H1 (cell line): ENCODE measurements around the gene OSBPL5. TPM values are rescaled to one million over a fixed set of nuclear protein-coding genes. Genes with fewer than 3 reads are reported as not detected.
A peak's percentile ranks its signal among the peaks of the same experiment; 100 is the strongest.

Experiments
- CTCF ChIA-PET: fragments of 300-600 bp; sonication (Branson Sonifier 250); formaldehyde crosslinking; loops from one replicate; lab custom pipeline; 2021; ENCODE audit not compliant: partially characterized antibody; lab: Charles Lee
- POLR2A ChIA-PET: fragments of 300-600 bp; sonication (Branson Sonifier 250); formaldehyde crosslinking; loops from one replicate; lab custom pipeline; 2021; ENCODE audit warnings: inconsistent platforms; ENCODE audit not compliant: partially characterized antibody; lab: Charles Lee
- DNase-seq, 2 experiments: peaks; one replicate each; pipeline versions ENCODE4 v3.0.0 to v3.0.0-alpha.2; 2010 to 2022; ENCODE audit warnings: low spot score in 2 of 2, low read depth in 1 of 2, mixed read lengths in 1 of 2
- FAIRE-seq: peaks from 2 replicates; lab custom pipeline; 2011; peaks lifted over from hg19 to GRCh38; lab: Jason Lieb, UNC
- H2AFZ ChIP-seq: 2 replicates; pipeline ENCODE4 v1.8.1; 2012; ENCODE audit warnings: low read length, inconsistent platforms
- H2AK5ac ChIP-seq: 2 replicates; pipeline ENCODE4 v1.6.1; 2013; ENCODE audit warnings: low read depth, low read length
- H2BK120ac ChIP-seq: replicated peaks from 2 replicates; pipeline ENCODE3; 2013; ENCODE audit warnings: low read depth, low read length, inconsistent platforms
- H2BK12ac ChIP-seq: 2 replicates; pipeline ENCODE4 v1.6.1; 2013; ENCODE audit warnings: low read depth, low read length
- H2BK15ac ChIP-seq: 2 replicates; pipeline ENCODE4 v1.6.1; 2013; ENCODE audit warnings: low read length
- H2BK20ac ChIP-seq: 2 replicates; pipeline ENCODE4 v1.6.1; 2013; ENCODE audit warnings: low read length
- H2BK5ac ChIP-seq: 2 replicates; pipeline ENCODE4 v1.6.1; 2013; ENCODE audit warnings: low read depth, low read length
- H3K14ac ChIP-seq: 2 replicates; pipeline ENCODE4 v1.6.1; 2013; ENCODE audit warnings: inconsistent platforms; ENCODE audit not compliant: insufficient read length
- H3K18ac ChIP-seq: 2 replicates; pipeline ENCODE4 v1.6.1; 2013; ENCODE audit warnings: low read length; ENCODE audit errors: extremely low read depth
- H3K23ac ChIP-seq: 2 replicates; pipeline ENCODE4 v1.6.1; 2013; ENCODE audit warnings: inconsistent platforms; ENCODE audit not compliant: insufficient read length
- H3K23me2 ChIP-seq: 2 replicates; pipeline ENCODE4 v1.6.1; 2013; ENCODE audit warnings: low read depth, low read length
- H3K27ac ChIP-seq: 2 replicates; pipeline ENCODE4 v1.6.1; 2011; ENCODE audit warnings: low read depth, low read length, inconsistent platforms
- H3K27me3 ChIP-seq, 4 experiments: replicated peaks in 1 of 4; 1 replicate in 1 of 4; 2 replicates in 3 of 4; pipeline versions ENCODE4 v1.6.1 to v1.8.1; 2011 to 2013; ENCODE audit warnings: low read length in 3 of 4, mild to moderate bottlenecking in 3 of 4, inconsistent platforms in 2 of 4, mixed read lengths in 2 of 4, moderate library complexity in 1 of 4; ENCODE audit not compliant: control insufficient read depth in 3 of 4, insufficient read depth in 3 of 4; ENCODE audit errors: extremely low read depth in 1 of 4
- H3K36me3 ChIP-seq, 4 experiments: 2 replicates each; pipeline versions ENCODE4 v1.6.1 to v1.8.1; 2011 to 2013; ENCODE audit warnings: mild to moderate bottlenecking in 4 of 4, low read length in 3 of 4, moderate library complexity in 2 of 4, control low read depth in 1 of 4, inconsistent platforms in 1 of 4; ENCODE audit not compliant: insufficient read depth in 4 of 4, control insufficient read depth in 2 of 4
- H3K4ac ChIP-seq: replicated peaks from 2 replicates; pipeline ENCODE3; 2013; ENCODE audit warnings: low read length, low read depth, mixed read lengths, inconsistent platforms; ENCODE audit not compliant: insufficient read length
- H3K4me1 ChIP-seq, 4 experiments: replicated peaks in 1 of 4; 1 replicate in 1 of 4; 2 replicates in 3 of 4; pipeline versions ENCODE4 v1.6.1 to v1.8.1; 2011 to 2013; ENCODE audit warnings: low read length in 3 of 4, inconsistent platforms in 2 of 4, mixed read lengths in 1 of 4; ENCODE audit not compliant: insufficient read depth in 4 of 4, control insufficient read depth in 3 of 4
- H3K4me2 ChIP-seq, 2 experiments: 2 replicates each; pipeline versions ENCODE4 v1.6.1 to v1.8.1; 2011 to 2013; ENCODE audit warnings: low read depth in 2 of 2, low read length in 2 of 2, control low read depth in 1 of 2, inconsistent platforms in 1 of 2, mild to moderate bottlenecking in 1 of 2; ENCODE audit not compliant: insufficient read depth in 1 of 2
- H3K4me3 ChIP-seq, 4 experiments: fragments of 200-600, 300-600 bp in 1 of 4; sonication (generic), shearing (Covaris generic), sonication (Bioruptor Twin) in 1 of 4; 2 replicates each; pipeline versions ENCODE4 v1.5.1 to v1.8.1; 2011 to 2016; ENCODE audit warnings: low read length in 4 of 4, low read depth in 3 of 4, control low read depth in 2 of 4, inconsistent platforms in 2 of 4, mild to moderate bottlenecking in 2 of 4, mixed read lengths in 1 of 4, moderate library complexity in 1 of 4; ENCODE audit not compliant: insufficient read depth in 2 of 4; ENCODE audit errors: extremely low read depth in 1 of 4
- H3K56ac ChIP-seq: replicated peaks from 2 replicates; pipeline ENCODE3; 2013; ENCODE audit warnings: low read depth, mild to moderate bottlenecking, mixed read lengths, low read length, inconsistent platforms; ENCODE audit not compliant: insufficient read length
- H3K79me1 ChIP-seq: 2 replicates; pipeline ENCODE4 v1.6.1; 2013; ENCODE audit warnings: low read depth, low read length, control low read depth
- H3K79me2 ChIP-seq, 2 experiments: 2 replicates each; pipeline versions ENCODE4 v1.6.1 to v1.8.1; 2012 to 2013; ENCODE audit warnings: low read length in 2 of 2, mild to moderate bottlenecking in 2 of 2, inconsistent platforms in 1 of 2; ENCODE audit not compliant: insufficient read depth in 2 of 2, control insufficient read depth in 1 of 2
- H3K9ac ChIP-seq, 4 experiments: replicated peaks in 1 of 4; 1 replicate in 1 of 4; 2 replicates in 3 of 4; pipeline versions ENCODE4 v1.6.1 to v1.8.1; 2011 to 2013; ENCODE audit warnings: low read depth in 3 of 4, low read length in 3 of 4, control low read depth in 2 of 4, mild to moderate bottlenecking in 2 of 4, moderate library complexity in 2 of 4, inconsistent platforms in 1 of 4; ENCODE audit errors: extremely low read depth in 1 of 4
- H3K9me3 ChIP-seq, 2 experiments: 2 replicates each; pipeline versions ENCODE4 v1.6.1 to v1.8.1; 2012 to 2013; ENCODE audit warnings: mild to moderate bottlenecking in 2 of 2, moderate library complexity in 2 of 2, control low read depth in 1 of 2, inconsistent platforms in 1 of 2, low read depth in 1 of 2, low read length in 1 of 2, mixed read lengths in 1 of 2; ENCODE audit not compliant: insufficient read depth in 2 of 2
- H4K20me1 ChIP-seq, 2 experiments: replicated peaks in 1 of 2; 2 replicates each; pipeline versions ENCODE3 to v1.8.1; 2011 to 2013; ENCODE audit warnings: inconsistent platforms in 2 of 2, low read length in 2 of 2, mild to moderate bottlenecking in 1 of 2; ENCODE audit not compliant: insufficient read depth in 2 of 2, control insufficient read depth in 1 of 2
- H4K5ac ChIP-seq: 2 replicates; pipeline ENCODE4 v1.6.1; 2013; ENCODE audit warnings: low read length, low read depth, mixed read lengths, inconsistent platforms; ENCODE audit not compliant: insufficient read length
- H4K8ac ChIP-seq: 2 replicates; pipeline ENCODE4 v1.8.0; 2013; ENCODE audit warnings: mild to moderate bottlenecking, moderate library complexity, low read length, inconsistent platforms; ENCODE audit not compliant: insufficient read depth; ENCODE audit errors: extremely low read depth
- H4K91ac ChIP-seq: replicated peaks from 2 replicates; pipeline ENCODE3; 2013; ENCODE audit warnings: low read length, mixed read lengths, inconsistent platforms; ENCODE audit not compliant: insufficient read length
- ASH2L ChIP-seq: fragments of 200-600, 300-600 bp; sonication (generic); IDR thresholded peaks from one replicate; pipeline ENCODE4 v1.7.1; 2017; ENCODE audit warnings: low read length
- BACH1 ChIP-seq: IDR thresholded peaks from 2 replicates; pipeline ENCODE4 v1.6.1; 2012; ENCODE audit warnings: low read length, improper control_type of control experiment
- BRCA1 ChIP-seq: IDR thresholded peaks from 2 replicates; pipeline ENCODE4 v1.6.1; 2012; ENCODE audit warnings: low read depth, low read length, improper control_type of control experiment
- EP300 ChIP-seq, 2 experiments: IDR thresholded peaks; 1 replicate in 1 of 2; 2 replicates in 1 of 2; pipeline ENCODE4 v1.6.1; 2011 to 2012; ENCODE audit warnings: low read depth in 2 of 2, low read length in 2 of 2, mild to moderate bottlenecking in 2 of 2, borderline replicate concordance in 1 of 2, inconsistent platforms in 1 of 2, moderate library complexity in 1 of 2
- EZH2 ChIP-seq: fragments of 200-600 bp; sonication (generic); IDR thresholded peaks from 2 replicates; pipeline ENCODE4 v1.7.1; 2012; ENCODE audit warnings: low read depth, mild to moderate bottlenecking, moderate library complexity, low read length, inconsistent platforms; ENCODE audit not compliant: severe bottlenecking
- MAFK ChIP-seq: IDR thresholded peaks from 2 replicates; pipeline ENCODE4 v1.6.1; 2012; ENCODE audit warnings: low read depth, mild to moderate bottlenecking, improper control_type of control experiment, low read length
- MAX ChIP-seq: IDR thresholded peaks from 2 replicates; pipeline ENCODE4 v1.6.1; 2012; ENCODE audit warnings: inconsistent platforms
- SAP30 ChIP-seq: fragments of 300-600 bp; sonication (generic); IDR thresholded peaks from 2 replicates; pipeline ENCODE4 v1.7.1; 2012; ENCODE audit warnings: low read length, moderate library complexity, mild to moderate bottlenecking, inconsistent platforms; ENCODE audit not compliant: insufficient read depth, insufficient replicate concordance
- TAF1 ChIP-seq: IDR thresholded peaks from 2 replicates; pipeline ENCODE4 v1.6.1; 2011; ENCODE audit warnings: mild to moderate bottlenecking, low read depth, low read length
- TAF7 ChIP-seq: optimal IDR thresholded peaks from 2 replicates; pipeline ENCODE3; 2011; ENCODE audit warnings: low read depth, mild to moderate bottlenecking, inconsistent platforms, low read length, moderate library complexity, borderline replicate concordance
- WGBS, 2 experiments: shearing (Covaris generic) in 1 of 2; methylation state at CpG; one replicate each; pipeline versions ENCODE4 v1.1.6 to v1.1.7; 2013 to 2015; ENCODE audit warnings: low lambda C conversion rate in 2 of 2, mixed read lengths in 2 of 2, inconsistent platforms in 1 of 2, low coverage in 1 of 2, missing lambda C conversion rate in 1 of 2; ENCODE audit not compliant: insufficient replicate concordance in 2 of 2, insufficient coverage in 1 of 2, insufficient read length in 1 of 2; ENCODE audit errors: extremely low coverage in 1 of 2, missing lambda C conversion rate in 1 of 2; 5-methylcytosine and 5-hydroxymethylcytosine counted together
- polyA plus RNA-seq, 7 experiments: library from polyadenylated mRNA; depleted of rRNA in 3 of 7; stranded (reverse) in 5 of 7; unstranded in 2 of 7; fragments of >200 nt in 5 of 7; fragments of 200-250 nt in 2 of 7; gene quantifications; 1 replicate in 5 of 7; 2 replicates in 1 of 7; 4 replicates in 1 of 7; pipeline versions ENCODE4 v1.2.1 to v1.2.3, GENCODE V29; 2011 to 2013; ENCODE audit warnings: missing spikeins in 2 of 7, mixed read lengths in 2 of 7
- total RNA-seq: library from RNA; stranded (reverse); fragmentation: NEBNext Ultra II Directional; extraction: Animal tissue kit (Norgen Biotek cat#: 25700); gene quantifications from 2 replicates; pipeline ENCODE4 v1.2.1, GENCODE V29; 2021

Gene OSBPL5
- total and polyA plus RNA-seq, 2 of the 8 experiments (the other 6 are each of a cell fraction or from before 2014, with no cell fraction given): 3.4 to 9.9 TPM

DNA sequence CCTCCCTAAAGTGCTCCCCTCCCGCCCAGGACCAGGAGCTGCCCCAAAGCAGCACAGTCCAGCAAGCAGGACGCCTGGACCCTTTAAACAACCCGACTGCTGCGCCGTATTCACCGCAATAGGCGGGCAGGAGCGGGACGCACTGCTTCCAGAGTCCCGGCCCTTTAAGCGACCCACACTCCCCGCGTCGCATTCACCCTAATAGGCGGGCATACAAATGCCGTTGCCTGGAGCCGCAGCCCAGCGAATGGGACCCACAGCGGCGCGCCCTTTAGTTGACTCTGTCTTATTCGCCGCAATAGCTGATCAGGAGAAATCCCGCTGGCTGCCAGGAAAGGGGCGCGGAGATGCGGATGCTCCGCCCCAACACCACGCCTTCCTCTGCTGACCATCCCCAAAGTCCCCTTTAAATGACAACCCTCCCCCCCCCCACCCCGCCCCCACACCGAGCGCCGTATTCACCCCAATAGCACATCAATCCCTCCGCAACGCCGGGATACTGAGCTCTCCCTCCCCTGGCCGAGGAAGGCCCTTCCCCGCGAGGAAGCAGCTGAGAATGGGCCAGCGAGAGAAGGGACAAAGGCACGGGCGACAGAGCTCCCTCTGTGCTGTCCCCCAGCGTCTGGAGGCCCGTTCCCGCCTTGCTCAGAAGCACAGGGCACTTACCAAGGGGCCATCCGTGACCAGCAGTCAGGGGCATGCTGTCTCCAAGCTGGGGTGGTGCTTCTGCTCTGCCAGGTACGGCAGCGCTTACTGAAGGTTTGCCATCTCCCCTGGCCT, 4.7 kb downstream of the OSBPL5 start:
- peak overlapping the region; percentile 92 for H4K5ac ChIP-seq
- H3K4me2 ChIP-seq: peak overlapping the region; percentile 94 to 100
- peak overlapping the region; percentile 94; the same call in 1 of the 2 replicates for H2BK12ac ChIP-seq
- H2AK5ac ChIP-seq: no peak overlapping the region
- peak; percentile 75 for FAIRE-seq
- peak overlapping the region; percentile 96; the same call in 1 of the 2 replicates for H2AFZ ChIP-seq
- peak overlapping the region; percentile 90 for H4K8ac ChIP-seq
- peaks cover 0 to 3% of the 10 kb centered on the region in 2 experiments for H4K20me1 ChIP-seq
- H3K23ac ChIP-seq: no peak overlapping the region
- no peak overlapping the region for H3K4ac ChIP-seq
- H3K4me3 ChIP-seq: peak overlapping the region; percentile 59 to 70 (median 63)
- H3K23me2 ChIP-seq: peaks cover 20% of the 10 kb centered on the region
- H2BK120ac ChIP-seq: peak overlapping the region; percentile 70
- H2BK20ac ChIP-seq: no peak overlapping the region
- peaks cover 0 to 27% (median 12%) of the 10 kb centered on the region in 4 experiments; a peak in 5 of 7 replicates for H3K27me3 ChIP-seq
- WGBS, 2 experiments: 1% methylated on average over 38 of the region's 48 CpGs; no CpG with 5 or more reads in 1 of the 2 experiments
- peaks cover 2 to 3% of the 10 kb centered on the region in 2 experiments; a peak in 2 of 4 replicates for H3K79me2 ChIP-seq
- H3K36me3 ChIP-seq: no peaks in the 10 kb centered on the region
- H3K4me1 ChIP-seq: peaks cover 8 to 41% (median 33%) of the 10 kb centered on the region in 4 experiments
- no peak overlapping the region; the same call in 1 of the 2 replicates for H3K27ac ChIP-seq
- H3K9me3 ChIP-seq: no peaks in the 10 kb centered on the region
- H3K14ac ChIP-seq: no peak overlapping the region
- peak overlapping the region; percentile 99 for H2BK15ac ChIP-seq
- H4K91ac ChIP-seq: peak overlapping the region; percentile 87
- H3K9ac ChIP-seq: peak overlapping the region in 2 of 4 experiments; percentile 54 to 63; a peak in 3 of 7 replicates
- POLR2A ChIA-PET: interaction anchor here (0.9 to 1.5 kb wide), 3 partner anchors 9 to 221 kb away, joined by 4 to 6 read pairs (median 6); no protein-coding TSS in a partner anchor
- peaks cover 6% of the 10 kb centered on the region for H3K79me1 ChIP-seq
- CTCF ChIA-PET: interaction anchor here (1.0 to 2.3 kb wide), 8 partner anchors 9 to 57 kb away, joined by 3 to 7 read pairs (median 4); no protein-coding TSS in a partner anchor
- peak overlapping the region; percentile 26 for H3K56ac ChIP-seq
- H3K18ac ChIP-seq: peak overlapping the region; percentile 99
- DNase-seq: peak; percentile 87 to 91
- peak overlapping the region; percentile 96; the same call in 1 of the 2 replicates for H2BK5ac ChIP-seq
- TF ChIP-seq ASH2L: peak; percentile 38
- peak; percentile 97 for TF ChIP-seq MAFK
- TF ChIP-seq EP300 (IDR thresholded peaks at IDR 0.05; ENCODE audit: borderline replicate concordance in 1 of 2, low read depth in 2 of 2, low read length in 2 of 2): 0 out of 3 replicates have a peak, but pooled peaks of 1 of the 2 experiments have one; percentile 45
- TF ChIP-seq BACH1: no peak
- TF ChIP-seq TAF1: 0 out of 2 replicates have a peak, but pooled peaks have one; percentile 43
- TF ChIP-seq MAX: peak; percentile 31; the same call in 1 of the 2 replicates
- no peak for TF ChIP-seq TAF7
- peak; percentile 35 for TF ChIP-seq SAP30
- no peak for TF ChIP-seq BRCA1
- no peak for TF ChIP-seq EZH2
